Activated CD4-positive, alpha-beta T cell treated with anti-CD3 and anti-CD28 coated beads, Interleukin-2, amount 50 U/mL, for 48 hours (primary cell): Measurements from ENCODE around the gene C16orf90.

Experiments used
- DNase-seq, 2 experiments: peaks; one replicate each; pipeline ENCODE4 v3.0.0-alpha.2; 2020

C16orf90 gene

DNA sequence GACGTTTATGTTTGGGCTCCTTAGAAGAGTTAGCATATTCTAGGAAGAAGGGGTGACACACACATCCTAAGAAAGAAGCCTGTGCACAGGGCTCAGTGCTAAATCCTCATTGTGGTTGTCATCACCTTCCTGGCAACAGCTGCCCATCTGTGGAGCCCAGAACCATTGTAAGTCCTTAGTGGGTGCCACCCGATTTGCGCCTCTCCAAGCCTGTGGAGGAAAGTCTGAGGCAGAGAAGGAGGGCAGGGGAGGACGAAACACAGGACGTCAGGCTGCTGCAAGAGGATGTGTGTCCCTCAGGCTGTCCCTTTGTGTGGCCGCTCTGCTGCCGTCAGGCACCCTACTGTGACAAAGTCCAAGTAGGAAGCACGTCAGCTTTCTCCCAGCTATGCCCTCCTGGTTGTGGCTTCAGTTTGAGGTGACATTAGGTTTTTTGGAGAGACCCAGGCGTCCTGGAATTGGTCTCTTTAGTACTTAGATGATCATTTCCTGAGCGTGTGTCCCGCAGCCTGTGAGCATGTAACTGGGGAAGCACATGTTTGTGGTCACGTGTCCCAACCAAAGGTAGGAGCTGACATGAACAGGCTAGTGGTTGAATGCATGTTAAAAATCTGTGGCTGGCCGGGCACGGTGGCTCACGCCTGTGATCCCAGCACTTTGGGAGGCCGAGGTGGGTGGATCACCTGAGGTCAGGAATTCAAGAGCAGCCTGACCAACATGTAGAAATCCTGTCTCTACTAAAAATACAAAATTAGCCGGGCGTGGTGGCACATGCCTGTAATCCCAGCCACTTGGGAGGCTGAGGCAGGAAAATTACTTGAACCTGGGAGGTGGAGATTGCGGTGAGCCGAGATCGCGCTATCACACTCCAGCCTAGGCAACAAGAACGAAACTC is 16.2 kb upstream of the C16orf90 start:
- no peak for DNase-seq

DNA sequence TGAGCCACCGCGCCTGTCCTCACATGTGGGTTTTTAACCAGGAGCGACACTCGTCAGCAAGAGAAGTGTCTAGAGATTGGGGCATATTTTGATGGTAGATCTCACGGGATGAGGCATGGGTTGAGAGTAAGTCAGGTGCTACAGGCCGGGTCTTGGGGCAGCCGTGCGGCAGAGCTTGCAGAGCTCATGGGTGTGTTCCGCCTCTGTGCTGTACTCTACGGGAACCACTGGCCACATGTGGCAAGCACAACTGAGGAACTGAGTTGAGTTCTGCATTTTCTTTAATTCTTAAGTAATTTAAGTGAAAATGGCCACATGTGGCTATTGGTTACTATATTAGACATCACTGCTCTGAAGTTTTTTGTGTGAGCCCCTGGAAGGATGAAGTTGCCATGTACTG is 15.1 kb upstream of the C16orf90 start:
- no peak for DNase-seq

DNA sequence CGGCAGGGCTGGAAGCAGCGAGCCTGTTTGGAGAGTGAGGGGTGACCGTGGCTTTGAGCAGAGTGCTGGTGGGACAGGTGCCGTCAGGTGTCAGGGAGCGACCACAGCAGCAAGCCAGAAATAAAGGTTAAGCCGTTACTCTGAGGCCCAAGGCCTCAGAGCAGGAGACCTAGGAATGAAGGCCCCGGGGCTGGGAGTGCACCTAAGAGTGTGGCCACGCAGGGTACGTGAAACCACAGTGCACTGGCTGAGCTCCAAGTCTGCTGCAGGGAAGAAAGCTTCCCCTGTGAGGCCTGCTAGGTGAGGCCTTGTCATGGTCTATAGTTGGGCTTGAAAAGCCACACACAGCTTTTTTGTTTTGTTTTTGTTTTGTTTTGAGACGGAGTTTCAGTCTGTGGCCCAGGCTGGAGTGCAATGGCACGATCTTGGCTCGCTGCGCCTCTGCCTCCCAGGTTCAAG is 14.2 kb upstream of the C16orf90 start:
- peak; percentile 78 to 84 for DNase-seq

DNA sequence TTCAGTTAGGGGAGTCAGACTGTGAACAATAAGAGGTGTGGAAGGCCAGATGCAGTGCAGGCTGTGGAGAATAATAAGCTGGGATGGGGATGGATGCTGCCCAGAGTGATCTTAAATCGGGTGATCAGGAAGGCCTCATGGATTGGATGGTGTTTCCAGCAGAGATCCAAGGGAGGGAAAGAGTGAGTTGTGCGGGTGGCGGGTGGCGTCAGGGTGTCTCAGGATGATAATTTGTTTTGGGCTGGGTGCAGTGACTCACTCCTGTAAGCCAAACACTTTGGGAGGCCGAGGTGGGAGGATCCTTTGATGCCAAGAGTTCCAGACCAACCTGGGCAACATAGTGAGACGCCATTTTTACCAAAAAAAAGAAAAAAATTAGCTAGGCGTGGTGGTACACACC is 13.4 kb upstream of the C16orf90 start:
- no peak for DNase-seq

DNA sequence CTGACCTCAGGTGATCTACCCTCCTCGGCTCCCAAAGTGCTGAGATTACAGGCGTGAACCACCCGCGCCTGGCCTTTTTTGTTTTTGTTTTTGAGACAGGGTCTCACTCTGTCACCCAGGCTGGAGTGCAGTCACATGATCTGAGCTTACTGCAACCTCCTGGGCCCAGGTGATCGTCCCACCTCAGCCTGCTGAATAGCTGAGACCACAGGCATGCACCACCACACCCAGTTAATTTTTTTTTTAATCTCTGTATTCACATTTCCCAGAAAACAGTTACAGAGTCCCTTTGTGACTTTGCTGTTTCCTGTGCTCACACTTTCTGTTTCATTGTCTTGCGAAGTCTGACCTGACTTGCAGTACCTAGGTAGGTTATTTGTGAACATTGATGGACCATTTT is 8.2 kb upstream of the C16orf90 start:
- peak; percentile 36 to 54 for DNase-seq

DNA sequence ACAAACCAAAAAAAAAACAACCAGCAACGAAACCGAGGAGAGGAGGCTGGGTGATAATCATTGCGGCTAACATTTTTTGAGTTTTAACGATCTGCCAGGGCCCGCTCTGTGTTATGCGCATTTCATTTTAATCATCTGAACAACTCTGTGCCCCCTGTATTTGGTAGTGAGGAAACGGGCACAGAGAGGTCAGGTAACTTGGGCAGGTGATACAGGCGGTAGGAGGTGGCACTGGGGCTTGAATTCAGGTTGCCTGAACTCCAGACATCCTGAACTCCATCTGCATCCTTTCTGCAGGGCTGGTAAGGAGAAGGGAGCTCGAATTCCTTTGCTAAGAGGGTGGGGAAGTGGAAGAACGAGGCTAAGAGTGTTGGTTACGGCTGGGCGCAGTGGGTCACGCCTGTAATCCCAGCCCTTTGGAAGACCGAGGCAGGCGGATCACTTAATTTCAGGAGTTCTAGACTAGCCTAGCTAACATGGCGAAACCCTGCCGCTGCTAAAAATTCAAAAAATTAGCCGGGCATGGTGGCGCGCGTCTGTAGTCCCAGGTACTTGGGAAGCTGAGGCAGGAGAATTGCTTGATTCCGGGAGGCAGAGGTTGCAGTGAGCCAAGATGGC is 6.6 kb upstream of the C16orf90 start:
- no peak for DNase-seq

DNA sequence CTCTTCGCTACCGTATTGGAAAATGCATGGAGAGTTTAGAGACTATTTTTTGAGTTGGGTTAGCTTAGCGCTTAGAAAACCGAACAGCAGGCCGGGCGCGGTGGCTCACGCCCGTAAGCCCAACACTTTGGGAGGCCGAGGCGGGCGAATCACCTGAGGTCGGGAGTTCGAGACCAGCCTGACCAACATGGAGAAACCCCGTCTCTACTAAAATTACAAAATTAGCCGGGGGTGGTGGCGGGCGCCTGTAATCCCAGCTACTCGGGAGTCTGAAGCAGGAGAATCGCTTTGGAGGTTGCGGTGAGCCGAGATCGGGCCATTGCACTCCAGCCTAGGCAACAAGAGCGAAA is 6.1 kb upstream of the C16orf90 start:
- DNase-seq, result peak; percentile 21 to 31

DNA sequence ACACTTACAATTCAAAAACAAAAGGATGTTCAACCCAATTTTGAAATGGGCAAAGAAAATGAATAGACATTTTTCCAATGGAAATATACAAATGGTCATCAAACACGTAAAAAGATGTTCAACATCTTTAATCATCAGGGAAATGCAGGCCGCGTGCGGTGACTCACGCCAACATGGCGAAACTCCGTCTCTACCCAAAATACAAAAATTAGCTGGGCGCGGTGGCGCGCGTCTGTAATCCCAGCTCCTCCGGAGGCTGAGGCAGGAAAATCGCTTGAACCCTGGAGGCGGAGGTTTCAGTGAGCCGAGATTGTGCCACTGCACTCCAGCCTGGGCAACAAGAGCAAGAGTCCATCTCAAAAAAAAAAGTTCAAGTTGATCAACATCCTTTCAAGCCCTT is 3.7 kb upstream of the C16orf90 start:
- no peak for DNase-seq

DNA sequence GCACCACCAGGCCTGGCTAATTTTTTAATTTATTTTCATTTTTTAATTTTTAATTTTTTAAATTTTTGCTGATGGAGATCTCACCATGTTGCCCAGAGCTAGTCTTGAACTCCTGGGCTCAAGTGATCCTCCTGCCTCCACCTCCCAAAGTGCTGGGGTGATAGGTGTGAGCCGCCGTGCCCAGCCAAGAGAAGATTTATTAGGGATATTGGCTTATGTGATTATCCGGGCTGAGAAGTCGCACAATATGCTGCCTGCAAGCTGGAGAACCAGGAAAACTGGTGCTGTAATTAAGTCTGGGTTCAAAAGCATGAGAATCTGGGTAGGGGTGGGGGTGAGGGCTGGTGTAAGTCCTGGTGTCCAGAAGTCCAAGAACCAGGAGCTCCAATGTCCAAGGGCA is 2.5 kb upstream of the C16orf90 start:
- no peak for DNase-seq

DNA sequence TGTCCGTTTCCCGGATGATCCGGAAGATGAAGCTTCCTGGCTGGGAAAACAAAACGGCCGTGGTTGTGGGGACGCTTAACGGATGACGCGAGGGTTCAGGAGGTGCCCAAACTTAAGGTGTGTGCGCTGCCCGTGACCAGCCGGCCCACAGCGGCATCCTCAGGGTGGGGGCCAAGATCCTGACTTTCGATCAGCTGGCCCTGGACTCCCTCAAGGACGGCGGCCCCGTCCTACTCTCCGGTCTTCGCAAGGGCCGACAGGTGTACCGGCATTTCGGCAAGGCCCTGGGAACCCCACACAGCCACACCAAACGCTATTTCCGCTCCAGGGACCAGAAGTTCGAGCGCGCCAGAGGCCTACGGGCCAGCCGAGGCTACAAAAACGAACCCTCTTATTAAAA is 1.1 kb upstream of the C16orf90 start:
- no peak for DNase-seq

DNA sequence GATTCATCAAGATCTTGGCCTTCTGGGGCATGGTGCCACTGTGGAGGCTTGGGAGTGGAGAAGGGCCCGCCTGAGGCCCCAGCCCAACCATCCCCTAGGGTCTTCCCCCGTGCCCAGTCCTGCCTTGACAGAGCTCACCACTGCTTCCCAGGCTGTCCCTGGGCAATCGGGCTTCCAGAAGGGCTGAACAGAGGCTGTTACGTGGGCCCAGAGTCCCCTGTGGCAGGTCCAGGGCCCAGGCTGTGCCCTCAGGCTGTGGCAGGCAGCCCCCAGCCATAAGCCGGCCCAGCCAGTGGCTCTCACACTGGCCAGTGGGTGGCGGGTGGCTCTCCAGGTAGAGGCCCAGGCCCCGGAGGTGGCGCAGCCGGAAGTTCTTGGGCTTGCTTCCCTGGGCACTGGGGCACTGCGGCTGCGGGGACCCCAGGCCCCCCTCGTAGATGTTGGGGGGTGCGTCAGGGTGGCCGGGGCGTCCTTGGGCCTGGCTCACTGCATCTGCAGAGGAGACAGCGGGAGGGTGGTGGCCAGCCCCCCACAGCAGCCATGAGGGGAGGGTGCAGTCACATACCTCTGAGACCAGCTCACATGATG is 809 bp downstream of the C16orf90 start:
- DNase-seq, result no peak

DNA sequence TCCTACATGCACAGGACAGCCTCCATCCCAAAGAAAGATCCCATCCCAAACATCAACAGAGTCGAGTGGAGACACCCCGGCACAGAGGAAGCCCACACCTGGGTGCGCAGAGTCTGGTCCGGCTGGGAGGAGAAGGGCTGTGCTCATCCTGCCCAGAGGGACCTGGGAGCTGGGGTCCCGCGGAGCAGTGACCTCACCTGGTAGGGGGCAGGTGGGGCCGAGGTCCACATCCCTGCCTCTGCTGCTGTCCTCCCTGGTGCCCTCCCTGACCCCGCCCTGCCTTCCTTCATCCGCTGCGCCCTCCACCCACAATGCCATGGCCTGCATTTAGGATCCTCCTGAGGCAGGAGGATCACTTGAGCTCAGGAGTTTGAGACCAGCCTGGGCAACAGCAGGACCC is 2.9 kb downstream of the C16orf90 start:
- DNase-seq, result no peak

DNA sequence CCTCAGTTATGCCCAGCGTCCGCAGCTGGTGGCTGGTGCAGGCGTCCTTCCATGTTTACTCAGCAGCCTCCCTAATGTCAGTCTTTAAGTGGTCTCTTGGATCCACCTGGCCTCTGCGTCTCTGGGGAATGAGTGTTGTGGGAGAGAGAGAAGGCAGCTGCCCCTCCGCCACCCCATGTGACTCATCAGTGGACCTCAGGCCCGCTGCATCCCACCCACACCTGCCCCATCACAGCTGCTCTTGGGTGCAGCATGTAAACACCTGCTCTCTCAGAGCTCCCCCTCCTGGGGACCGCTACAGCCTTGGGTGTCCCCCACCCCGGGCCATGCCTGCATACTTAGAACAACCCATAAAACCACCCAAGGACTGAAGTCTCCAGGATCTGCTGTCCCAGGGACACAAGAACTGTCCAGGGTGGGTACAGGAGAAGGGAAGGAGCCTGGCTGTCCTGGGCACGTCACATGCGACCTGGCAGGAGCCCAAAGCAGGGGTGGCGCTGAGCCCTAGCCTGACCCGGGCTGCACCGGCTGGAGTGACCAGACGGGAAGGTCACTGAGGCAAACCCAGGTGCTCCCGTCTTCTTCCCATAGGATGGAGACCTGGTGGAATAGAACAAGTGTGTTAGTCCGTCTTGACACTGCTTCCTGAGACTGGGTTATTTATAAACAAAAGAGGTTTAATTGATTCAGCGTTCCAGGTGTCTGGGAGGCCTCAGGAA is 4.2 kb downstream of the C16orf90 start:
- no peak for DNase-seq

DNA sequence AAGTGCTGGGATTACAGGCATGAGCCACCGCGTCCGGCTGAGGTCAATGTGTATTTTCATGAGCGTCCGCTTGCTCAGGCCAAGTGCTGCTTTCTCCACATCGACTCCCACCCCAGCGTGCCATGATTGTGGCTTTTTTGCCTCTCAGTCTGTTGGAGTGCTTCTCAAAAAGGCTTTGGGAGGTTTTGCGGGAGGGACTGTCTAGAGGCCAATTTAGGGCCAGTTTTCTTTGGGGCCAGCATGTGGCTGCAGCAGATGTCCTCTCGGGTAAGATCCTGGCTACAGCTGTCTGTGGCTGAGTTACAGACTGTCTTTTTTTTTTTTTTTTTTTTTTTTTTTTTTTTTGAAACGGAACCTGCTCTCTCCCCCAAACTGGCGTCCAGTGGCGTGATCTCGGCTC is 6.5 kb downstream of the C16orf90 start:
- DNase-seq, result no peak

DNA sequence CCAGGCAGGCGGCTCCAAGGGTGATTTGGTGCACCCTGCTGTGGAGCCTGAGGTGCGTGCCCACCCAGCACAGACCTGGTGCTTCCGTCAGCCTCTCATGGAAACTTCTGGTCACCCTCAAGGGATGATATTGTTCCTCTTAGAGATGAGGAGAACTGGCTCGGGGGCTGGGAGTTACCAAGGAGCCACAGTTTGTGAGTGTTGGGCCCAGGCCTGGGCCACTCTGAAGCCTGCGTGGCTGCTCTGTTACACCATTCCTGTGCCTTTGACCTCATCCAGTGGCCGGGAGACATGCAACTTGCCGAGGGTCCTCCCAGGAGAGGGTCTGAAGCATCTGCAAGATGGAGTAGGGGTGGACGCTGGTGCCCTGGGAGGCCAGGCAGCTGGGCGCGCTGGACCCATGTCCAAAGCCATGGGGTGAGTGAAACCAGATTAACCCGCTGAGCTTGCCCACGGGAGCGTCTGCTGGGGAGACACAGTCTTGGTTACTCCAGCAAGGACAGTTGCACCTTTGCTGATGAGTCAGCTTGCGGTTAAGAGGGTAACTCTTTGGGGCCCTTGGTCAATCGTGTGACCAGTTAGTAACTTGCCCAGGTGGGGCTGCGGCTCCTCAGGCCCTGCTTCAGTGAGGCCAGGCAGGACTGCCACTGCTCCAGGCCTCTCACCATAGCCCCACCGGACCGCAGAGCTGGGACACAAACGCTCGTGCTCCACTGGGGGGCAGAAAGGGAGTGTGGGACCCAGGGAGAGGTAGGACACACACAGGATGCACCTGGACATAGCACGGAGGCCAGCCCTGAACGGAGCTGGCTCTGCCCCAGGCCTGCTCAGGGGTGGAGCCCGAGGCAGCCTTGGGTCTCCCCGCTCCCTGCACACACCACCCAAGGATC is 7.5 kb downstream of the C16orf90 start:
- DNase-seq, result no peak

DNA sequence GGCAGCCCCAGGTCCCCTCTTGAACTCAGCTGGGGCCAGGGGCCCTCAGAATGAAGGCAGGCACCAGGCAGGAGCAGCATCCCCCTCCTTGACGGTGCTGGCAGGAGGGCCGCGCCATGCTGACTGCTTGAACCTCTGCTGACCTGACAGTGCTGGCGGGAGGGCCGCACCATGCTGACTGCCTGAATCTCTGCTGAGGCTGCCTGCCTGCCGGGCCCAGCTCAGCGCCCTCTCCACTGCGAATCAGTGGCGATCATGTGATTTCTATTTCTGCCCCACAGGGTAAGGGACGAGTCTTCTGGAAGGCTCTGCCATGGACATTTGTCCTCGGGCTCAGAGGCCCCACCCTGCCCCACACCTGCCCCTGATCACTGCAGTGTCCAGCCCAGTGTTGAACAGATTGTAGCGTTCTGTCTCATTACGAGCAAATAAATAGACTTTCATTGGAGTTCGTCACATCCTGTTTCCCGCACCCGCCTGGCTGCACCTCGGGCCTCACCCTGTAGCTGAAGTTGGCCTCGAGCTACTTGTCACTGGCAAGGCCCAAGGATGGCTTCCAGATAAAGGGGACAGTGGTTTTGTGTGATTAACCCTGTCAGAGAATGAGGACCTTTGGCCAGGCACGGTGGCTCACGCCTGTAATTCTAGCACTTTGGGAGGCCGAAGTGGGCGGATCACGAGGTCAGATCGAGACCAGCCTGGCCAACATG is 8.6 kb downstream of the C16orf90 start:
- no peak for DNase-seq

DNA sequence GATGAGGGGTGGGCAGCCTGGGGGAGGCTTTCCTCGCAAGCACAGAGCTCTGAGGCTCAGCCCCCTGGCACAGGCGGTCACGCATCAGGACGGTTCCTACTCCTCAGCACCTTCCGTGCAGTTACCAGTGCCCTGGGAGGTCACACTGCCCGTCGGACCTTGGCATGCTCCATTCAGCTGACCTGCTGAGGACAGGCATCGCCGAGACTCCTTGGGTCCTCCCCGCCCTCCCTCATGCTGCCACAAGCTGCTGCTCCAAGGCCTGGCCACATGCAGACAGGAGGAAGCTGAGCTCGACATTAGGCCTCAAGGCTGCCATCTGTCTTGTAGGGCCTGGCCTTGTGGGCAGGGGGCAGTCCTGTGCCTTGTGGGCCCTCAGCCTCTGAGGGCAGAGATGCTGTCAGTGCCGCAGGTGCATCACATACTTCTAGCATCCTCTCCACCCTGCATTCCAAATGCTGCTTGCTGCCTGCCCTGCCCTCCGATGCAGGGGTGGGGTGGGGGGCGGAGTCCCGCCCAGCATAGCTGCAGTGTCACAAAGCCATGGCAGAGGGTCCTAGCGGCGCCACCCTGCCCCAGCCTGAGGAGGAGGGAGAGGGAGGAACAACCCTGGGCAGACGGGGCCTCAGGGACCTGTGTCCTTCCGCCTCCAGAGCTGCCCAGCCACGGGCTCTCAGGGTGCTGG is 9.3 kb downstream of the C16orf90 start:
- no peak for DNase-seq

DNA sequence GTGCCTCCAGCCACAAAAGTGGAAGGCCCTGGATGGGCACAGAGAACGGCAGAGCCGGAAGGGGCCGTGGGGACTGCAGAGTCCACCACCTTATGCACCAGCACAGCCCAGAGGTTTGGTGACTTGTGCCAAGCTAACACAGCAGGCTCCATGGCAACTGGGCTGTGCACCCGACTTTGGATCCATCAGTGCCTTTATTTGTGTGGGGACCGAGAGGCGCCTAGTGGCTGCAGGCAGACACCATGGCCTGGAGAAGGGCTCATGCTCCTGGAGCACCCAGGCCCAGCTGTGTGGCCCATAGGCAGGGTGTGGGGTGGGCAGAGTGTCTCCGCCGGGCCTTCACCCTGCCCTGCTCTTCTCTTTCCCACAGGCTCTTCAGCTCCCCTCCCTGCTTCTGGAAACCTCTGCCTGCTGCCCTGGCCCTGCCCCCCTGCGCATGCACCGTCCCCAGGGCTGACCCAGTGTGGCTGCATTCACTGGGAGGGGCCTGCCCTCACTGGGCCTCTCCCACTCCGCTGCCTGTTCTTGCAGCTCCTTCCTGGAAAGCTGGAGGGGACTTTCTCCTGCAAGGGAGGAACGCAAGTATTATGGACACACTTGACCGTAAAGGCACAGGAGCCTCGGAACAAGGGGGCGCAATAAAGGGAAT is 10.1 kb downstream of the C16orf90 start:
- no peak for DNase-seq

DNA sequence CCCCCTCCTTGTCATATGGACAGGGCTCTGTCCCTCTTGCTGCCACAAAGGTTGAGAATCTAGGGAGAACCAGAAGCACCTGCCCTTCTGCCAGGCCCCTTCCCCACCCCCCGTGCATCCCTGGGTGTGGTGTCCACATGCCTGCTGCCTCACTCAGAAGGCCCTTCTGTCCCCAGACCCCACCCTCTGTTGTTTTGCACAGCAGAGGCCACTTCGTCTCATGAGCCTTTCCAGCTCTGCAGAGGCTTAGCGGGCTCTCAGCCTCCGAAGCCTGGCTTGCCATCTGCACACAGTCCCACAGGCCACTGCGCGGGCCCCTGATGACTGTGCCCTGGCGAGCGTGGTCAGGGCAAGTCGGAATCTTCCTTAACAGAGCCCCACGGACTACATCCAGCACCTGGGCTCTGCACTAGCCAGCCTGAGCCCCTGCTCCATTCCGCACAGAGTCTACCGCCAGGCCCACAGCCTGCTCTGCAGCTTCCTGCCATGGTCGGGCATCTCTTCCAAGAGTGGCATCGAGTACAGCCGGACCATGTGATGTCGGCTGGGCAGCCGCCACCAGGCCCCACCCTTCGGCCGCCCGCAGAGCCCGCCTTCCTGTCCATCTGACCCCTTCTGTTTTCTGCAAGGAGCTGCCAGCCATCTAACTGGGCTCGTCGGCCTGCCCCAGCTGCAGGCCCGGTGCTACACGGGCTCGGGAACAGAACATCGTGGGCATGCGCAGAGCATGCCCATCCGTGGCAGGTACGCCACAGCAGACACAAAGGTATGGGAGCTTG is 10.8 kb downstream of the C16orf90 start:
- DNase-seq, result no peak
